Right ventricle myocardium inferior (tissue), 1 donor: Measurements from ENCODE around the gene CCDC68. TPM values are rescaled to one million over a fixed set of nuclear protein-coding genes. Genes with fewer than 3 reads are reported as not detected.

Source experiments
- ATAC-seq: fragments of 200-7000 bp; cut with Tn5 transposase; one replicate; pipeline ENCODE4 v1.9.1; 2020; ENCODE audit warnings: mild to moderate bottlenecking, moderate library complexity
- DNase-seq: peaks from one replicate; pipeline ENCODE4 v3.0.0; 2021; ENCODE audit errors: missing footprints
- intact Hi-C: fragments of 100-400 bp; cut with DNase I; formaldehyde crosslinking; loops from one replicate; pipeline ENCODE4 v1.11.0; 2022
- total RNA-seq: library from RNA; stranded (reverse); fragmentation: NEBNext Ultra II Directional; extraction: Animal tissue kit (Norgen Biotek cat#: 25700); gene quantifications from one replicate; pipeline ENCODE4 v1.2.1, GENCODE V29; 2021
- donor health status: DM: no; HTN: yes; CAD: no; lungs with severe emphysema.

The CCDC68 gene
- total RNA-seq, 1 donor from 2014 or later = 3.9 TPM

DNA sequence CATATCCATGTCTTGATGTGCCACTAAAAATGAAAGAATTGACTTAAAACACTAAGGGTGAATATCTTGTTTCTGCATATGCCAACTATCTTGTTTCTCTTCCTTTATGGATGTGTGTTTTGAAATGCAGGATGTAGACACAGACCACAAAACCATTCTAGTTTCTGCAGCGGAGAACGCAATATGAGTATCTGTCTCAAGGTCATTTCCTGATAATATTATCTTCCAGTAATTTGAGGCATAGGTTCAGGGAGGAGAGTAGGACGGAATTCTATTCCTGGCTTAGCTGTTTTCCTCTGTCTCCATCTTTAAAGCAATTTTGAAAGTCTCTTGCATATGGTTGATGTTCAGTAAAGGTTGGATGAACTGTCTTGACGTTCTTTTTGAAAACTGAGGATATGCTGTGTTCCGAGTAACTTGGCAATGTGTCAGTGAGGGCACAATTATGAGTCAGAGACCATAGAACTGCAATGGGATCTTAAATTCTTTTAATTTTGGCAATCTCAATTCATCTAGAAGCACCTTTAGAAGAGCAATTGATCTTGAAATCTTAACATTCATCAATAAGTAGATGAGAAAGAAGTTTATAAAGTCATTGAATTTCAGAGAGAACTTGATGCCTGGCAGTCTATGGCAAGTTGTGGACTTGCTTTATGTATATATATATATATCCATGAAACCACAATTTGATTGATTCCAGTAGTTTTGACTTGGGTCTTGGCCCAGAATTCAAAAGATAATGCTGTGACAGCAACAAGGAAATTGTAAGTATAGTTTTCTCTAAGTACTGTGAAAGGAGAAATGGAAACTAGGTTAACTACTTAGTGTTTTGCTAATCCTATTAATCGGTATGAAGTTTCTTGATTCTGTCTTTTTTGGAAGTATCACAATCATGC, 106.2 kb downstream of the CCDC68 start:
- no peak for DNase-seq
- intact Hi-C loops = no loop called here
- ATAC-seq = no peak

Other genes with a start within 250 kb of the CCDC68 start
- gene RAB27B, start 131.0 kb downstream of the CCDC68 start, total RNA-seq = 0.08 TPM